ENCODE data around the gene KRT26. TPM values are rescaled to one million over a fixed set of nuclear protein-coding genes. Genes with fewer than 3 reads are reported as not detected.
"Not testable (repeated sequence)": the region's sequence is repeated elsewhere in the genome, so short reads cannot be mapped to it uniquely, and the experiment has no call there.

KRT26 gene
- total RNA-seq, 4 donors from 2014 or later: not detected

DNA sequence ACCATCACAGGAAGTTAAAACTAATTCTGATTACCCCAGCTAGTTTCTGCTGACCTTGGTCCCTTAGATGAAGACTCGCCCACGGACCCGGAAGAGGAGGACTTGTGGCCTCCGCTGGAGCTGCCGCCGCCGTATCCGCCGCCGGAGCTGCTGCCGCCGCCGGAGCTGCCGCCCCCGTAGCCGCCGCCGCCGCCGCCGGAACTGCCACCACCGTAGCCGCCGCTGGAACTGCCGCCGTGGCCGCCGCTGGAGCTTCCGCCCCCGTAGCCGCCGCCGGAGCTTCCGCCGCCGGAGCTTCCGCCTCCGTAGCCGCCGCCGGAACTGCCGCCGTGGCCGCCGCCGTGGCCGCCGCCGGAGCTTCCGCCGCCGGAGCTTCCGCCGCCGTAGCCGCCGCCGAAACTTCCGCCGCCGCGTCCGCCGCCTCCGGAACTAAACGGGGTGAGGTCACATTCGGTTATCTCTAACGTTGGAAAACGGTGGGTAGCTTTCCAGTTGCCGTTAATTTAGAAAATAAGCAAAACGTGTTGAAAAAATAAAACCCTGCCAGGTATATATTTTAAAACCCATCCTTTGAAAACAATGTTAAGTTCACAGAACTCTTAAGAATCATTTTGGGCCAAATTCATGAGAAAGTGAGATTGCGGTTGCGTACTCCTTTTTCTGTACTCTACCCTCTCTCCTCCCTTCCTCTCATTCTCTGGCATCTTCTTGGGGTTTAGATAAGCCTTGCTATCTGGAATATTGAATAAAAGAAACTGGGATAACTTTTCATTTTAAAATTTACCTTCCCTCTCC, 46.9 kb upstream of the KRT26 start:
- intact Hi-C loops (cut with DNase I): no loop called here
- DNase-seq: no peak
- peak in 2 of 4 donors; percentile 50 to 64 for TF ChIP-seq POLR2A (IDR thresholded peaks at IDR 0.05)
- TF ChIP-seq, protein P1, sequence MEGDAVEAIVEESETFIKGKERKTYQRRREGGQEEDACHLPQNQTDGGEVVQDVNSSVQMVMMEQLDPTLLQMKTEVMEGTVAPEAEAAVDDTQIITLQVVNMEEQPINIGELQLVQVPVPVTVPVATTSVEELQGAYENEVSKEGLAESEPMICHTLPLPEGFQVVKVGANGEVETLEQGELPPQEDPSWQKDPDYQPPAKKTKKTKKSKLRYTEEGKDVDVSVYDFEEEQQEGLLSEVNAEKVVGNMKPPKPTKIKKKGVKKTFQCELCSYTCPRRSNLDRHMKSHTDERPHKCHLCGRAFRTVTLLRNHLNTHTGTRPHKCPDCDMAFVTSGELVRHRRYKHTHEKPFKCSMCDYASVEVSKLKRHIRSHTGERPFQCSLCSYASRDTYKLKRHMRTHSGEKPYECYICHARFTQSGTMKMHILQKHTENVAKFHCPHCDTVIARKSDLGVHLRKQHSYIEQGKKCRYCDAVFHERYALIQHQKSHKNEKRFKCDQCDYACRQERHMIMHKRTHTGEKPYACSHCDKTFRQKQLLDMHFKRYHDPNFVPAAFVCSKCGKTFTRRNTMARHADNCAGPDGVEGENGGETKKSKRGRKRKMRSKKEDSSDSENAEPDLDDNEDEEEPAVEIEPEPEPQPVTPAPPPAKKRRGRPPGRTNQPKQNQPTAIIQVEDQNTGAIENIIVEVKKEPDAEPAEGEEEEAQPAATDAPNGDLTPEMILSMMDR (IDR thresholded peaks at IDR 0.05): peak in 1 of 6 experiments; percentile 23
- peak overlapping the region; percentile 81 to 96 (median 93) for H3K27ac ChIP-seq
- H3K9me3 ChIP-seq: no peaks in the 10 kb centered on the region
- peaks cover 0 to 21% (median 8%) of the 10 kb centered on the region in 3 donors for H3K4me1 ChIP-seq
- H3K4me3 ChIP-seq: peak overlapping the region; percentile 60 to 85 (median 72)
- WGBS, 2 donors: 5 to 7% methylated on average over 10 to 19 of the region's 73 CpGs
- no peaks in the 10 kb centered on the region for H3K27me3 ChIP-seq
- peaks cover 0 to 19% (median 0%) of the 10 kb centered on the region in 3 donors for H3K36me3 ChIP-seq

DNA sequence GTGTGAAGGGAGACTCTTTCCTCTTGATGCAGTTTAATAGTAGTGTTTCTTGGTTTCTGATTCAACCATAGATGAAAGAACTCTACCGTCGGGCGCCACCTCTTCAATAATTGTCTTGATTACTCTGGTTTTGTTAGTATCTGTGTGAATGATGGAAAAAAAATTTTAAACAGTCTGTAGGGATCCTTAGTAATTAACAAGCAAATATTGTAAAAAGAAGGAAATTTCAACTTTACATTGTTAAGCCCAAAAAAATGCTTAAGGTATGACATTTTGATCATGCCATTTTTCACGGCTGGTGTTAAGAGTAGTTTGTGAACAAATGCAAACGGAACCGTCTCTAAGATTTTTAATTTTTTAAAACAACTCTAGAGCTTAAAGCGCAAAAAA, 46.3 kb upstream of the KRT26 start:
- peak overlapping the region; percentile 81 to 96 (median 93) for H3K27ac ChIP-seq
- TF ChIP-seq, protein P1 (IDR thresholded peaks at IDR 0.05): no peak
- no peak for TF ChIP-seq POLR2A (IDR thresholded peaks at IDR 0.05)
- H3K36me3 ChIP-seq: peaks cover 0 to 19% (median 0%) of the 10 kb centered on the region in 3 donors
- H3K4me3 ChIP-seq: peak overlapping the region; percentile 60 to 85 (median 72)
- no peaks in the 10 kb centered on the region for H3K27me3 ChIP-seq
- peaks cover 0 to 21% (median 8%) of the 10 kb centered on the region in 3 donors for H3K4me1 ChIP-seq
- DNase-seq: no peak
- intact Hi-C loops (cut with DNase I): no loop called here
- 8 to 12% methylated on average over 7 of the region's 7 CpGs for WGBS, 2 donors
- H3K9me3 ChIP-seq: no peaks in the 10 kb centered on the region

DNA sequence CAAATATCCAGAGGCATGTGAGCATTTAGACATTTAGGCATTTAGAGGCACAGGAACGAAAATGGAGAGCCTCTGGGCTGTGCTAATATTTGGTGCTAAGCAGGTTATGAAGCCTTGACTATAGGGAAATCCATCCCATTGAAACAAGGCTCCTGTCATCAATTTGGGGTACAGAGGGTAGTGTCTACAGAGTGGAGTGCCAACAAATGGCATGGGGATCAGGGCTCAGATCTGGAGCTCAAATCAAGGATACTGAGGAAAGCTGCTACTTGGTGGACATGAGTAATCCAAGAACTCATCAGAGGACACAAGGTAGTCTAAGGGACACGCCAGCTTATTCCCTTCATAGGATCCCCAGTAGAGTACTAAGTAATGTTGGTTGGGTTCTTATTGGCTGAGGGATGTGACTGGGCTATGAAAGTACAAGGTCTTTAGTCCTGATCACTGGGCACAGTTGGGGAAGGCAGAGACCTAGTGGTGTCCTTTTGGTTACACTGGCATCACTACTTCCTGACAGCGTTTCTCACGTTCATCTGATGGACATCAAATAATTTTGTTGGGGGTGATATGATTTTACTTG, 45.2 kb upstream of the KRT26 start:
- WGBS, 2 donors: 93 to 99% methylated on average over 4 of the region's 4 CpGs
- H3K4me3 ChIP-seq: no peak overlapping the region
- intact Hi-C loops (cut with DNase I): no loop called here
- no peak overlapping the region for H3K27ac ChIP-seq
- H3K36me3 ChIP-seq: peaks cover 0 to 16% (median 0%) of the 10 kb centered on the region in 3 donors
- no peak for TF ChIP-seq POLR2A (IDR thresholded peaks at IDR 0.05)
- TF ChIP-seq, protein P1 (IDR thresholded peaks at IDR 0.05): no peak
- no peak for DNase-seq
- H3K27me3 ChIP-seq: peaks cover 0 to 11% (median 2%) of the 10 kb centered on the region in 4 donors
- H3K9me3 ChIP-seq: no peaks in the 10 kb centered on the region
- peaks cover 0 to 21% (median 8%) of the 10 kb centered on the region in 3 donors for H3K4me1 ChIP-seq

DNA sequence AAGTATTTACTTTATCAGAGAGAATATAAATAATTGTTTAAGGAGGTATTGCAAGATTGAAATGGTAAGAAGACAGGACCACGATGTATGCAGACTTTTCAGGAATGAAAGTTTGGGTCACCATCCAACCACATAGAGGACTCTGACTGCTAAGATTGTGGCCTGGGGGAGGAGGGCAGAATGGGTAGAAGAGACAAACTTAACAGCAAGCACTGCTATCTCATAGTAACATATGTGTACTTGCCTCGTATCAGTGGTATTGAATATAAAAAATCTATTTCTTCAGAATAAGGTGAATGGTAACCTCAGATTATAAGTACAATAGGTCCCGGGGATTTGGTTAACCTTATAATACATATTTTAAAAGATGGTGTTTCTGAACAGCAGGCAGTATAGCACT, 44.6 kb upstream of the KRT26 start:
- no peak overlapping the region for H3K4me3 ChIP-seq
- no peak for DNase-seq
- 92 to 94% methylated on average over 3 of the region's 3 CpGs for WGBS, 2 donors
- no peak for TF ChIP-seq POLR2A (IDR thresholded peaks at IDR 0.05)
- TF ChIP-seq, protein P1 (IDR thresholded peaks at IDR 0.05): no peak
- H3K9me3 ChIP-seq: no peaks in the 10 kb centered on the region
- H3K27ac ChIP-seq: no peak overlapping the region
- H3K4me1 ChIP-seq: peaks cover 0 to 21% (median 8%) of the 10 kb centered on the region in 3 donors
- peaks cover 0 to 13% (median 0%) of the 10 kb centered on the region in 3 donors for H3K36me3 ChIP-seq
- H3K27me3 ChIP-seq: peaks cover 0 to 17% (median 2%) of the 10 kb centered on the region in 4 donors
- intact Hi-C loops (cut with DNase I): no loop called here

DNA sequence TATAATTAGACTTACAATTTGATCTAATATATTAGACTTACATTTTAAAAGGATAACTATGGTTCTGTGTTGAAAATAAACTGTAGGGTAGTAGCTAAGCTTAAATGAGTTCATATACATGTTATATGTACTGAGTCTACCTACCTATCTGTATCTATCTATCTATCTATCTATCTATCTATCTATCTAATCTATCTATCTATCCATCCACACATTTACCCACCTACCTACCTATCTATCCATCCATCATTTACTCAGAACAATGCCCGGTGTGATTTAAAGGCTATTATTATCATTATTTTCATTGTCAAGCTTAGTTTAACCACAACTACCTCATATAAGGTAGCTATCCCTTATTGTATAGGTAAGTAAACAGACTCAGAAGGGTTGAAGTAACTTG, 43.4 kb upstream of the KRT26 start:
- H3K27ac ChIP-seq: no peak overlapping the region
- no peaks in the 10 kb centered on the region for H3K9me3 ChIP-seq
- no peak for TF ChIP-seq POLR2A (IDR thresholded peaks at IDR 0.05)
- TF ChIP-seq, protein P1 (IDR thresholded peaks at IDR 0.05): no peak
- WGBS, 2 donors: 90 to 92% methylated on average over 1 of the region's 1 CpG
- H3K27me3 ChIP-seq: peaks cover 0 to 22% (median 2%) of the 10 kb centered on the region in 4 donors
- H3K4me3 ChIP-seq: no peak overlapping the region
- peaks cover 0 to 21% (median 8%) of the 10 kb centered on the region in 3 donors for H3K4me1 ChIP-seq
- DNase-seq: no peak
- H3K36me3 ChIP-seq: peaks cover 0 to 13% (median 0%) of the 10 kb centered on the region in 3 donors
- intact Hi-C loops (cut with DNase I): no loop called here

DNA sequence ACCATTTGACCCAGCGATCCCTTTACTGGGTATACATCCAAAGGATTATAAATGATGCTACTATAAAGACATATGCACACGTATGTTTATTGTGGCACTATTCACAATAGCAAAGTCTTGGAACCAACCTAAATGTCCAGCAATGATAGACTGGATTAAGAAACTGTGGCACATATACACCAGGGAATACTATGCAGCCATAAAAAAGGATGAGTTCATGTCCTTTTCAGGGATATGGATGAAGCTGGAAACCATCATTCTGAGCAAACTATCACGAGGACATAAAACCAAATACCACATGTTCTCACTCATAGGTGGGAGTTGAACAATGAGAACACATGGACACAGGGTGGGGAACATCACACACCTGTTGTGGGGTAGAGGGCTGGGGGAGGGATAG, 42.7 kb upstream of the KRT26 start:
- peaks cover 0 to 13% (median 0%) of the 10 kb centered on the region in 3 donors for H3K36me3 ChIP-seq
- WGBS, 2 donors: 72 to 83% methylated on average over 3 of the region's 3 CpGs
- DNase-seq; intact Hi-C loops (cut with DNase I); H3K9me3 ChIP-seq; H3K27ac ChIP-seq; H3K4me3 ChIP-seq: not testable (repeated sequence)
- peaks cover 0 to 29% (median 2%) of the 10 kb centered on the region in 4 donors for H3K27me3 ChIP-seq
- peaks cover 0 to 15% (median 6%) of the 10 kb centered on the region in 3 donors for H3K4me1 ChIP-seq
